NCI-H345 (cell line): Measurements from ENCODE around the gene KDM3B.
A peak's percentile ranks its signal among the peaks of the same experiment; 100 is the strongest.
"Not testable (repeated sequence)": the region's sequence is repeated elsewhere in the genome, so short reads cannot be mapped to it uniquely, and the experiment has no call there.

Experiments used
- DNase-seq: peaks from one replicate; lab custom pipeline; 2025; lab: John Stamatoyannopoulos, UW

KDM3B gene, protein sequence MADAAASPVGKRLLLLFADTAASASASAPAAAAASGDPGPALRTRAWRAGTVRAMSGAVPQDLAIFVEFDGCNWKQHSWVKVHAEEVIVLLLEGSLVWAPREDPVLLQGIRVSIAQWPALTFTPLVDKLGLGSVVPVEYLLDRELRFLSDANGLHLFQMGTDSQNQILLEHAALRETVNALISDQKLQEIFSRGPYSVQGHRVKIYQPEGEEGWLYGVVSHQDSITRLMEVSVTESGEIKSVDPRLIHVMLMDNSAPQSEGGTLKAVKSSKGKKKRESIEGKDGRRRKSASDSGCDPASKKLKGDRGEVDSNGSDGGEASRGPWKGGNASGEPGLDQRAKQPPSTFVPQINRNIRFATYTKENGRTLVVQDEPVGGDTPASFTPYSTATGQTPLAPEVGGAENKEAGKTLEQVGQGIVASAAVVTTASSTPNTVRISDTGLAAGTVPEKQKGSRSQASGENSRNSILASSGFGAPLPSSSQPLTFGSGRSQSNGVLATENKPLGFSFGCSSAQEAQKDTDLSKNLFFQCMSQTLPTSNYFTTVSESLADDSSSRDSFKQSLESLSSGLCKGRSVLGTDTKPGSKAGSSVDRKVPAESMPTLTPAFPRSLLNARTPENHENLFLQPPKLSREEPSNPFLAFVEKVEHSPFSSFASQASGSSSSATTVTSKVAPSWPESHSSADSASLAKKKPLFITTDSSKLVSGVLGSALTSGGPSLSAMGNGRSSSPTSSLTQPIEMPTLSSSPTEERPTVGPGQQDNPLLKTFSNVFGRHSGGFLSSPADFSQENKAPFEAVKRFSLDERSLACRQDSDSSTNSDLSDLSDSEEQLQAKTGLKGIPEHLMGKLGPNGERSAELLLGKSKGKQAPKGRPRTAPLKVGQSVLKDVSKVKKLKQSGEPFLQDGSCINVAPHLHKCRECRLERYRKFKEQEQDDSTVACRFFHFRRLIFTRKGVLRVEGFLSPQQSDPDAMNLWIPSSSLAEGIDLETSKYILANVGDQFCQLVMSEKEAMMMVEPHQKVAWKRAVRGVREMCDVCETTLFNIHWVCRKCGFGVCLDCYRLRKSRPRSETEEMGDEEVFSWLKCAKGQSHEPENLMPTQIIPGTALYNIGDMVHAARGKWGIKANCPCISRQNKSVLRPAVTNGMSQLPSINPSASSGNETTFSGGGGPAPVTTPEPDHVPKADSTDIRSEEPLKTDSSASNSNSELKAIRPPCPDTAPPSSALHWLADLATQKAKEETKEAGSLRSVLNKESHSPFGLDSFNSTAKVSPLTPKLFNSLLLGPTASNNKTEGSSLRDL (N-terminal part only)

GRCh38 chr5:138352071-138352721, at the start of gene KDM3B:
Gene KDM3B, plus strand, starts transcription at chr5:138352685. Its CDS starts 111 bp downstream, at chr5:138352796.
- peak; percentile 88 for DNase-seq

GRCh38 chr5:138303372-138303771, 49.1 kb upstream of the KDM3B start:
- no peak for DNase-seq

- DNase-seq = peak; percentile 88
Observed at GRCh38 chr5:138305797-138306196, 46.7 kb upstream of the KDM3B start.

GRCh38 chr5:138315751-138316278, 36.7 kb upstream of the KDM3B start:
- no peak for DNase-seq

- DNase-seq = no peak
Observed at GRCh38 chr5:138316355-138316754, 36.1 kb upstream of the KDM3B start.

- DNase-seq = not testable (repeated sequence)
Observed at GRCh38 chr5:138318211-138318610, 34.3 kb upstream of the KDM3B start.

DNA sequence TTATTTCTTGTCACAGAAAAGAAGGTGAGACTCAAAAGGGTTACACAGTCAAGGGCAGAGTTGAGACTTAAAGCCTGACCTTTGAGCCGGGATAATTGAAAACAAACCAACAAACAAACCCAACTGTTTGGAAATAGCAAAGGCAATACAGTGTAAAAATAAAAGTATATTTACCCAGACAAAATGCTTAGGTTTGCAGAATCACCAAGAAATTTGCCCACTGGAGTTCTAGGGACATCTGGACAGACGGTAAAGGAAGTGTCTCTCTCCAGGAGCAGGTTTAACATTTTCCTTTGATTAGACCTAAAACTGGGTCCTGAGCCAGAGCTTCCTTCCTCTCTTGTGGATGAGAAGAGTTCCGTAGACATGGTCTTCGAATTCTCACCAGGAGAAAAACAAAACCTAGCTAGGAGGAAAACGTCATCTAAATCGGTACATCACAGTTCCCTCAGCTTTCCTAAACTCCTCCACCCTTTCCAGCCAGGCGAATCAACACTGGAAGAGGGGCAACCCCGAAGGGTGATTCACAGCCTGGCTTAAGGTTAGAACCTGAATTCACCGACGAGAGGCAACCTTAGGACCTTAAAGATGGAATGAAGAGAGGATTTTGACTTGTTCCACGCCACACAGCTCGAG, 21.6 kb upstream of the KDM3B start:
- no peak for DNase-seq

DNA sequence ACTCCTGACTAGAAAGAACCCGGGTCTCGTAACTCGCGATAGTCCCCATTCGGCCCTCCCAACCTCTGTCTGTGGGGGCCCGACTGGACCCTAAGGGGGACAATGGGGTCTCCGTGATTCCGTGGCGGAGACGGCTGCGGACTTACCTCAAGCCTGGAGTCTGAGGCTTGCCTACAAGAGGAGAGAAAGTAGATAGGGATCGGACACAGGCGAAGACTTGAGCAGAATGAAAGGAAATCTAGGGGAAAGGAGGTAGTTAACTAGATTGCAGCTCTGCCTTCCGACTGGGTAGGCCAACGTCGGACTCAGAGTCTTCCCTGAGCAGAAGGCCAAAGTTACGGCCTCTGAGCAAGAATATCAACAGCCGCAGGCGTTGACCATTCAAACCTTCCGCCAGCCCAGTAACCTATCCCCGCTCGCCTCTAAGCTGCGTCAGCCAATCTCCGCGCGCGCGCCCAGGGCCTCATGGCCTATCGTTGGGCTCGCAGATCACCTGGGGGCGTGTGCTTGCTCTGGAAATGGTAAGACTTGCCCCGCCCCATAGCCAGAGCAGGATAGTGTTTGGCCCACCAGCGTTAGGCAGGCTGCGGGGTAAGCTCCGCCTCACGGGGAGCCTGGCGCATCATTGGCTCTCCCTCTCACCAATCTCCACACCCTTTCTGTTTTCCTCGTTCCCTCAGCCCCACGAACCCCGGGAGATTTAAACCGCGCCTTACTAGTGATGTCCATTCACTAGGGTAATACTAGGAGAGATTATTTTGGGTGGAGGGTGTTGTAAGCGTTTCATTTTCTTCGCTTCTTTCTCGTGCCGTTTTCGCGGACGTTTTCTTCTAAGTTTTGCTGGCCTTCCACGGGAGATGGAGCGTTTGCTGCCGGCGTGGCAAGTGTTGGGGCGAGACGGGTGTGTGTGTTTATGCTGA, 20.8 kb upstream of the KDM3B start, which contains the start of gene CDC25C:
CDC25C (minus strand) TSS at position 356 of the 920 bp plus-strand sequence. CDS start 624 bp downstream, outside the sequence.
- peak; percentile 100 for DNase-seq

GRCh38 chr5:138334867-138335447, 17.5 kb upstream of the KDM3B start:
- DNase-seq = no peak

DNA sequence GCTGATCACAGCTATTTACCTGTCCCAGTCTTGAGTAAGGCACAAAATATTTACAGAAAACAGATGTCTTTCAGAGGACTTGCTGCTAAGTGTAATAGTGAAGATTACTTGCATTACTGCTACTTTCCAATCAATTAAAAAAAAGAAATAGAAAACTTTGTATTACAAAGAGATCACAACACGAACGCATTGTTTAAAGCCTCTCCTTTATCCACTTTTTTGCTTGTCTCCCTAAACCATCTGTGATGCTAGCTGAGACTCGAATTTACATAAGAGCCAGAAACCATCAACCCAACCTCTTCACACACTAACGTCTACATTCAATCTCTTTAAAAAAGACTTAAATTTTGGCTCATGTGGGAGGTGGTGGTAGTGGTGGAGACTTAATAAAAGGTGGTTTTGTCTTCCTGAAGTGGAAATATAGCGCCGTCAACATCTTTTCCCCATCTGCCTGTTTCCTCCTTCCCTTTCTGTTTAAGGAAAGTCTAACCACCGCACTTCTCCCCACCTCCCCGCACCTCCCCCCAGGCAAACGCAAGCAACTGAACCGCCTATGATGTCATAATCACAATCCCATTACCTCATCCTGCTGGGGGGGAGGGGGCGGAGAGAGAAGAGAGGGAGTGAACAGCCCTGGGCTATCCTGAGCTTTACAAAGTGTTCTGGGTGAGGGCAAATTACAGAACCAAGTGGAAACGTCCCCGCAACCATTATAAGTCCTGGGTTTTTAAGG, 15.4 kb upstream of the KDM3B start:
- peak; percentile 88 for DNase-seq

DNA sequence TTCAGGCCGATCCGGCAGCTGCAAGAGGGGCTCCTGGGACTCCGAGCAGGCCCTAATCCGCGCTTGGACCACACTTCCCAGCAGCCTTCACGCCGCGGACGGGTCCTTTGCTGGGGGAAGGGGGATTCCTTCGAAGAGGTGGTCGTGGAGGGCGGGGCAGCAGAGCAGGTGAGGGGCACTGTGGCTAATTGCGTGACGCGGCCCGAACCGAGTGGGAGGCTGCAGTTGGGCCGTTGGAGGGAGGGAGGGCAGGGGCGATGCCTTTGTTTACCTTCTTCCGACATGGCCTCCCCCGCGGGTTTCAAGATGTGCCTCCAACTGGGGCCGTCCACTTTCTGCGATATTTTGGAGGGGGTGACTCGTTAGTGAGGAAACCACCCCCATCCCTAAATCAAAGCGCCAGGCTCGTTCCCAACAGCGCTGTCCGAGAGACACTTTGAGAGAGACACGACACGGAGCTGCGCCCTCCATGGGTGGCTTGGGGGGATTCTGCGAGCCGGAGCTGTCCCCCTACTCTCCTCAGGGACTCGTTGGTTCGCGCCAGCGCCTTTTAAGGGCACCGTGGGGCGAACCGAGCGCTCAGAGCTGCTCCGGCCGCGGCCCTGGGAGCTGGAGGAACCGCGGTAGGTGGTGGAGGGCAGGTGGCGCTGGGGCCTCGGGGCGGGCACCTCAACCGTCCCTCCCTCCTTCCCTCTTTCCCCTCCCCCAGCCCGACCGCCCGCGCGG, 14.6 kb upstream of the KDM3B start, which contains the start of gene FAM53C:
FAM53C (plus strand) TSS at position 582 of the 726 bp plus-strand sequence. CDS start 3,070 bp downstream, outside the sequence.
- peak; percentile 93 for DNase-seq

DNA sequence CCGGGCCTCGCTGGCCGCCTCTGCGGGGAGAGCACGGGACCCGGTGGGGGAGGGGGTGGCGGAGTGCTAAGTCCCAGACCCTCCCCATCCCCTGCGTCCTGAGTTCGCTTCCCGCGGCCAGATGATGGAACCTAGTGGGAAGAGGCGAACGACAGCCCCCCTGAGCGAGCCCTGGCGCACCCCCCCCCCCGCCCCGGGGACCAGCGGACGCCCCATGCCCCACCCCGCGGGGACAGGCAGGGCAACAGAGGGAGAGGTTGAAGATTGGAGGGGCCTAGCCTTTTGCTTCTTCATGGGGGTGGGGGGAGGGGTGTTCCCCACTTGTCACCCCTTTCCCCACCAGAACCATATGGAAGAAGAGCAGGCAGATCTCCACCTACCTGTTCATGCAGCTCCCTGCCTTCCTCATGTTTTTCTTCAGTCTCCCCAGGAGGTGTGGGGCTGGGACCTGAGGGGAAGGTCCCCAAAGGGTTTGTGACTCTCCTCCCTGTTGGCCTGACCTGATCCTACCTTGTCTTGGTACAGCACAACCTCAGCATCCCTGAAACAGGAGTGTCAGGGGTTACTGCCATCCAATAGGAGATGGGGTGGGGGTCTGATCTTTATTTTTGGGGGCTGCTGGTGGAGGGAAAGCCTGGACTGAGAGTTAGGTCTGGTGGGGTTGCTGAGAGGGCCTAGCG, 13.9 kb upstream of the KDM3B start:
- DNase-seq = no peak

DNA sequence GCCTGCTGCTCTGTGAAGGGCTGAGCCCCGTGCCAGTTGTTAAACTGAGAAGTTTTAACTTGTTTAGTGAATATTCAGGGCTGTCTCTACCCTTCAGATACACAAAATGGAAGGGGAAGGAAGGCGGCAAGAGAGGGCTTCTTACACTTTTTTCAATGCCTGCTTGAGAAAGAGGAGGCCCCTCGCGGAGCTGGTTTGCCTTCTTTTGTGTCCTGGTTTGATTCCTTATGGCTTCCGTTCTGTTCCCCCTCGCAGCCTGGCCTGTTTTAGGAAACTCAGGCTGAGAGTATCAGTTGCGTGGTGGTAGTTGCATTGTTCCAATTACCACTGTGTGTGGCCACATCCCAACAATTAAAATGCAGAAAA, 13.4 kb upstream of the KDM3B start:
- DNase-seq = no peak

- DNase-seq = no peak
Observed at GRCh38 chr5:138339464-138339863, 13.0 kb upstream of the KDM3B start.

DNA sequence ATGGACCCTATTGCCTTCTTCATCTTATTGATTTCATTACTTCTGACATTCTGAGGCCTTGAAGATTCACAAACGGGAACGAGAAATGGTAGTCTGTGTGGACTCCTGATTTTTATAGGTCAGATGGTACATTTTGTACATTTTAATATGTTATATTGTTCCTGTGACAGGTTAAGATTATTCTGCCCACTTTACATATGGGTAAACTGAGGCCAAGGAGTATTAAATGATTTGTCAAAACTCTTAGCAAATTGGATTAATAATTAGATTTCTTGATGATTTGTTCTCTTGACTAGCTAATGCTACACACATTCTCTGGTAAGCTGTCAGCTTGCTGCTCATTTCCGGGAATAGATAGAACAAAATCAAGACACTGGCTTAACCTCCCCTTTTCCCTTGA, 12.5 kb upstream of the KDM3B start:
- no peak for DNase-seq

GRCh38 chr5:138344887-138345622, 7.4 kb upstream of the KDM3B start:
- DNase-seq = no peak
